IPS-NIHi11 (cell line): Measurements from ENCODE around the gene GSTA1.
"Not testable (repeated sequence)": the region's sequence is repeated elsewhere in the genome, so short reads cannot be mapped to it uniquely, and the experiment has no call there.

Experiments used
- DNase-seq: peaks from one replicate; pipeline ENCODE4 v3.0.0; 2012; ENCODE audit warnings: mixed read lengths, low spot score

The GSTA1 gene

GRCh38 chr6:52803668-52804255 lies at the start of gene GSTA1:
Gene GSTA1 (minus strand): TSS chr6:52803816. CDS start chr6:52799267, 4,549 bp downstream.
- DNase-seq: not testable (repeated sequence)

- no peak for DNase-seq
Observed at GRCh38 chr6:52849137-52849536, 45.5 kb upstream of the GSTA1 start.

- no peak for DNase-seq
Observed at GRCh38 chr6:52846002-52846401, 42.4 kb upstream of the GSTA1 start.

GRCh38 chr6:52843605-52844004 lies 40.0 kb upstream of the GSTA1 start:
- DNase-seq: no peak

- DNase-seq: no peak
Observed at GRCh38 chr6:52840763-52841585, 37.4 kb upstream of the GSTA1 start, which contains the start of gene GSTA5. Gene GSTA5 (minus strand): TSS chr6:52840813.

- DNase-seq: peak; percentile 81
Observed at GRCh38 chr6:52839124-52840055, 35.8 kb upstream of the GSTA1 start.

- DNase-seq: no peak
Observed at GRCh38 chr6:52834481-52834880, 30.9 kb upstream of the GSTA1 start.

- DNase-seq: not testable (repeated sequence)
Observed at GRCh38 chr6:52830869-52831268, 27.3 kb upstream of the GSTA1 start.

GRCh38 chr6:52829046-52829817 lies 25.6 kb upstream of the GSTA1 start:
- no peak for DNase-seq

GRCh38 chr6:52828621-52829020 lies 25.0 kb upstream of the GSTA1 start:
- DNase-seq: not testable (repeated sequence)

- DNase-seq: not testable (repeated sequence)
Observed at GRCh38 chr6:52827073-52827783, 23.6 kb upstream of the GSTA1 start.

- no peak for DNase-seq
Observed at GRCh38 chr6:52826513-52826912, 22.9 kb upstream of the GSTA1 start.

- DNase-seq: not testable (repeated sequence)
Observed at GRCh38 chr6:52825900-52826459, 22.4 kb upstream of the GSTA1 start.

GRCh38 chr6:52825270-52825793 lies 21.7 kb upstream of the GSTA1 start:
- DNase-seq: not testable (repeated sequence)

- DNase-seq: no peak
Observed at GRCh38 chr6:52821842-52822241, 18.2 kb upstream of the GSTA1 start.

GRCh38 chr6:52820198-52820597 lies 16.6 kb upstream of the GSTA1 start:
- no peak for DNase-seq

- peak; percentile 80 for DNase-seq
Observed at GRCh38 chr6:52815167-52816092, 11.8 kb upstream of the GSTA1 start.

- DNase-seq: not testable (repeated sequence)
Observed at GRCh38 chr6:52814545-52814944, 10.9 kb upstream of the GSTA1 start.

GRCh38 chr6:52809777-52810176 lies 6.2 kb upstream of the GSTA1 start:
- not testable (repeated sequence) for DNase-seq
